ENCODE data around the gene GNG7.
"Not testable (repeated sequence)": the region's sequence is repeated elsewhere in the genome, so short reads cannot be mapped to it uniquely, and the experiment has no call there.

DNA sequence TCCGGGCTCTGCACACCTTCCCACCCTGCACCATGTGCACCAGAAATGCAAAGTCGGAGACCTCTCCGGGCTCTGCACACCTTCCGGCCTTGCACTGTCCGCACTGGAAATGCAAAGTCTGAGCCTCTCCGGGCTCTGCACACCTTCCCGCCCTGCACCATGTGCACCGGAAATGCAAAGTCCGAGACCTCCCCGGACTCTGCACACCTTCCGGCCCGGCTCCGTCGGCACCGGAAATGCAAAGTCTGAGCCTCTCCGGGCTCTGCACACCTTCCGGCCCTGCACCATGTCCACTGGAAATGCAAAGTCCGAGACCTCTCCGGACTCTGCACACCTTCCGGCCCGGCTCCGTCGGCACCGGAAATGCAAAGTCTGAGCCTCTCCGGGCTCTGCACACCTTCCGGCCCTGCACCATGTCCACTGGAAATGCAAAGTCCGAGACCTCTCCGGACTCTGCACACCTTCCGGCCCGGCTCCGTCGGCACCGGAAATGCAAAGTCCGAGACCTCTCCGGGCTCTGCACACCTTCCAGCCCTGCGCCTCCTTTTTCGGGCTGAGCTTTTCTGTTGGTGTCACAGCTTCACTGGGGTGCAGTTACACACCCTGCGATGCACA lies 59.3 kb downstream of the GNG7 start:
- TF ChIP-seq, protein P1, sequence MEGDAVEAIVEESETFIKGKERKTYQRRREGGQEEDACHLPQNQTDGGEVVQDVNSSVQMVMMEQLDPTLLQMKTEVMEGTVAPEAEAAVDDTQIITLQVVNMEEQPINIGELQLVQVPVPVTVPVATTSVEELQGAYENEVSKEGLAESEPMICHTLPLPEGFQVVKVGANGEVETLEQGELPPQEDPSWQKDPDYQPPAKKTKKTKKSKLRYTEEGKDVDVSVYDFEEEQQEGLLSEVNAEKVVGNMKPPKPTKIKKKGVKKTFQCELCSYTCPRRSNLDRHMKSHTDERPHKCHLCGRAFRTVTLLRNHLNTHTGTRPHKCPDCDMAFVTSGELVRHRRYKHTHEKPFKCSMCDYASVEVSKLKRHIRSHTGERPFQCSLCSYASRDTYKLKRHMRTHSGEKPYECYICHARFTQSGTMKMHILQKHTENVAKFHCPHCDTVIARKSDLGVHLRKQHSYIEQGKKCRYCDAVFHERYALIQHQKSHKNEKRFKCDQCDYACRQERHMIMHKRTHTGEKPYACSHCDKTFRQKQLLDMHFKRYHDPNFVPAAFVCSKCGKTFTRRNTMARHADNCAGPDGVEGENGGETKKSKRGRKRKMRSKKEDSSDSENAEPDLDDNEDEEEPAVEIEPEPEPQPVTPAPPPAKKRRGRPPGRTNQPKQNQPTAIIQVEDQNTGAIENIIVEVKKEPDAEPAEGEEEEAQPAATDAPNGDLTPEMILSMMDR (IDR thresholded peaks at IDR 0.05): not testable (repeated sequence)
- not testable (repeated sequence) for TF ChIP-seq FOXM1 (IDR thresholded peaks at IDR 0.05; ENCODE audit: low read depth); MXI1 (IDR thresholded peaks at IDR 0.05; ENCODE audit: low read depth, low read length); SIN3A (IDR thresholded peaks at IDR 0.05; ENCODE audit: borderline replicate concordance, low read depth, low read length)
- TF ChIP-seq, protein P2, sequence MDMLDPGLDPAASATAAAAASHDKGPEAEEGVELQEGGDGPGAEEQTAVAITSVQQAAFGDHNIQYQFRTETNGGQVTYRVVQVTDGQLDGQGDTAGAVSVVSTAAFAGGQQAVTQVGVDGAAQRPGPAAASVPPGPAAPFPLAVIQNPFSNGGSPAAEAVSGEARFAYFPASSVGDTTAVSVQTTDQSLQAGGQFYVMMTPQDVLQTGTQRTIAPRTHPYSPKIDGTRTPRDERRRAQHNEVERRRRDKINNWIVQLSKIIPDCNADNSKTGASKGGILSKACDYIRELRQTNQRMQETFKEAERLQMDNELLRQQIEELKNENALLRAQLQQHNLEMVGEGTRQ (IDR thresholded peaks at IDR 0.05; ENCODE audit: borderline replicate concordance, low read depth, low read length): not testable (repeated sequence)
